ENCODE data around the gene LCA5L.
"Not testable (repeated sequence)": the region's sequence is repeated elsewhere in the genome, so short reads cannot be mapped to it uniquely, and the experiment has no call there.

Gene LCA5L

DNA sequence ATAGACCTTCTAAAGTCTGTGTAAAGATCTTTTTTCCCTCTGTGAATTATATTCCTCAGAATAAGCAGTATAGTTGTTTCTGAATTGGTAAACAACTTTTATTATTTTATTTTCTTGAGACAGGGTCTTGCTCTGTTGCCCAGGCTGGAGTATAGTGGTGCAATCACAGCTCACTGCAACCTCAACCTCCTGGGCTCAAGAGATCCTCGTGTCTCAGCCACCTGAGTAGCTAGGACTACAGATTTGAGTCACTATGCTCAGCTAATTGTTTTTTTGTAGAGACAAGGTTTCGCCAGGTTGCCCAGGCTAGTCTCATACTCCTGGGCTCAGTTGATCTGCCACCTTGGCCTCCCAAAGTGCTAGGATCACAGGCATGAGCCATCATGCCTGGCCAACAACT, 70.1 kb downstream of the LCA5L start:
- Histone ChIP-seq H3K79me2 (ENCODE audit: insufficient read depth, low read length) (peaks cover 2% of the 10 kb centered on the region; the same call in 1 of the 2 replicates), H2AFZ (ENCODE audit: low read depth, low read length, severe bottlenecking) (no peak overlapping the region), H3K4me3 (ENCODE audit: insufficient read depth, low read length, poor library complexity, severe bottlenecking) (no peak overlapping the region), H3K4me2 (ENCODE audit: low read depth, low read length, poor library complexity, severe bottlenecking) (no peak overlapping the region), H3K9ac (ENCODE audit: low read length) (no peak overlapping the region), H3K9me3 (ENCODE audit: insufficient read depth, low read length) (no peaks in the 10 kb centered on the region), H3K27me3 (ENCODE audit: low read length) (no peaks in the 10 kb centered on the region), H4K20me1 (ENCODE audit: low read depth, low read length) (no peaks in the 10 kb centered on the region), H3F3A (ENCODE audit: insufficient read depth) (no peaks in the 10 kb centered on the region), H3K9me2 (replicated peaks; ENCODE audit: insufficient read depth, low read length) (no peaks in the 10 kb centered on the region), H3K27ac (ENCODE audit: low read depth, low read length) (no peak overlapping the region), H3K36me3 (ENCODE audit: low read length) (no peaks in the 10 kb centered on the region)
- no peak for TF ChIP-seq EZH2phosphoT487 (conservative IDR thresholded peaks at IDR 0.05; ENCODE audit: low read length)
- TF ChIP-seq, protein P1, sequence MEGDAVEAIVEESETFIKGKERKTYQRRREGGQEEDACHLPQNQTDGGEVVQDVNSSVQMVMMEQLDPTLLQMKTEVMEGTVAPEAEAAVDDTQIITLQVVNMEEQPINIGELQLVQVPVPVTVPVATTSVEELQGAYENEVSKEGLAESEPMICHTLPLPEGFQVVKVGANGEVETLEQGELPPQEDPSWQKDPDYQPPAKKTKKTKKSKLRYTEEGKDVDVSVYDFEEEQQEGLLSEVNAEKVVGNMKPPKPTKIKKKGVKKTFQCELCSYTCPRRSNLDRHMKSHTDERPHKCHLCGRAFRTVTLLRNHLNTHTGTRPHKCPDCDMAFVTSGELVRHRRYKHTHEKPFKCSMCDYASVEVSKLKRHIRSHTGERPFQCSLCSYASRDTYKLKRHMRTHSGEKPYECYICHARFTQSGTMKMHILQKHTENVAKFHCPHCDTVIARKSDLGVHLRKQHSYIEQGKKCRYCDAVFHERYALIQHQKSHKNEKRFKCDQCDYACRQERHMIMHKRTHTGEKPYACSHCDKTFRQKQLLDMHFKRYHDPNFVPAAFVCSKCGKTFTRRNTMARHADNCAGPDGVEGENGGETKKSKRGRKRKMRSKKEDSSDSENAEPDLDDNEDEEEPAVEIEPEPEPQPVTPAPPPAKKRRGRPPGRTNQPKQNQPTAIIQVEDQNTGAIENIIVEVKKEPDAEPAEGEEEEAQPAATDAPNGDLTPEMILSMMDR (IDR thresholded peaks at IDR 0.05; ENCODE audit: insufficient read depth, low read length, poor library complexity, severe bottlenecking), result no peak

DNA sequence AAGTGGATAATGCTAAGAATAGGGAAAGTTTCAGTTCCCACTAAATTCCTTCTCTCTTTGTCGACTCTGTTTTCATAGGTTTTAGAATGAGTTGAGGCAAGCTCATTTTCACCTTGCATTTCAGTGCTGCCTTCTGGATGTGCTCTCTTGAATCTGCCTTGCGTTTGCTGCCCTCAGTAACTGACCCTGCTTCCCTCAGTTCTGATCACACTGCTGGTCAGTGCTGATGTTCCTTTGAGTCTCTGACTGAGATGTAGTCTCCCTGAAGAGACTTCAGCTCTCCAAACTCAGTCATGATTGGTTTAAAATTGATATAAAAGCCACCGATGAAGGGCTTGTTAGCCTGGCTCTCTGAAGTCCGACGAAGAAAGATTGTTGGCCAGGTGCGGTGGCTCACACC, 71.5 kb downstream of the LCA5L start:
- Histone ChIP-seq H3K4me3 (ENCODE audit: insufficient read depth, low read length, poor library complexity, severe bottlenecking) (no peak overlapping the region), H3K27me3 (ENCODE audit: low read length) (no peaks in the 10 kb centered on the region), H3K9me3 (ENCODE audit: insufficient read depth, low read length) (no peaks in the 10 kb centered on the region), H3K36me3 (ENCODE audit: low read length) (no peaks in the 10 kb centered on the region), H2AFZ (ENCODE audit: low read depth, low read length, severe bottlenecking) (no peak overlapping the region), H3F3A (ENCODE audit: insufficient read depth) (no peaks in the 10 kb centered on the region), H3K4me2 (ENCODE audit: low read depth, low read length, poor library complexity, severe bottlenecking) (no peak overlapping the region), H3K79me2 (ENCODE audit: insufficient read depth, low read length) (no peaks in the 10 kb centered on the region), H3K9me2 (replicated peaks; ENCODE audit: insufficient read depth, low read length) (no peaks in the 10 kb centered on the region), H3K27ac (ENCODE audit: low read depth, low read length) (no peak overlapping the region), H3K9ac (ENCODE audit: low read length) (no peak overlapping the region), H4K20me1 (ENCODE audit: low read depth, low read length) (no peaks in the 10 kb centered on the region)
- TF ChIP-seq, protein P1 (IDR thresholded peaks at IDR 0.05; ENCODE audit: insufficient read depth, low read length, poor library complexity, severe bottlenecking), result no peak
- TF ChIP-seq EZH2phosphoT487 (conservative IDR thresholded peaks at IDR 0.05; ENCODE audit: low read length), result no peak

DNA sequence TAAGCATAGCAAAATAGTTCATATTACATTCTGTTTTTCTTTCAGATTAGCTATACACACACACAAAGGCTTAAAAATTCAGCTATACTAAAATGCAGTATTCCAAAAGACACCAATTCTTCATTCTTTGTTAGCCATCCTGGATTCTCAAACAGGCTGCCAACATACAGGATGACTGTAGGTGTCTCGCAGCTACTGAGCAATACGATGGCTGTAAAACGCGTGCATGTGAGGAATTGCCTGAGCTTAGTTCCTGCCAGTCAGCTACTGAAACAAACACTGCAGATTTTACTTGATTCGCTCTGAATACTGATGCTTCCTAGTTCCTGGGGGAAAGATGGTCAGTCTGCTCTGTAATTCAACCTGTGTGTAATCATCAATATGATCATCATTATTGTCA, 71.9 kb downstream of the LCA5L start:
- H4K20me1 ChIP-seq (ENCODE audit: low read depth, low read length), result no peaks in the 10 kb centered on the region
- TF ChIP-seq EZH2phosphoT487 (conservative IDR thresholded peaks at IDR 0.05; ENCODE audit: low read length), result no peak
- TF ChIP-seq, protein P1 (IDR thresholded peaks at IDR 0.05; ENCODE audit: insufficient read depth, low read length, poor library complexity, severe bottlenecking), result no peak
- H3K27ac ChIP-seq (ENCODE audit: low read depth, low read length), result no peak overlapping the region
- no peak overlapping the region for H3K4me2 ChIP-seq (ENCODE audit: low read depth, low read length, poor library complexity, severe bottlenecking)
- H3K9ac ChIP-seq (ENCODE audit: low read length), result no peak overlapping the region
- H3K9me2 ChIP-seq (replicated peaks; ENCODE audit: insufficient read depth, low read length), result no peaks in the 10 kb centered on the region
- H3K27me3 ChIP-seq (ENCODE audit: low read length), result no peaks in the 10 kb centered on the region
- no peaks in the 10 kb centered on the region for H3K36me3 ChIP-seq (ENCODE audit: low read length)
- no peaks in the 10 kb centered on the region for H3F3A ChIP-seq (ENCODE audit: insufficient read depth)
- no peak overlapping the region for H3K4me3 ChIP-seq (ENCODE audit: insufficient read depth, low read length, poor library complexity, severe bottlenecking)
- no peaks in the 10 kb centered on the region for H3K79me2 ChIP-seq (ENCODE audit: insufficient read depth, low read length)
- H2AFZ ChIP-seq (ENCODE audit: low read depth, low read length, severe bottlenecking), result no peak overlapping the region
- H3K9me3 ChIP-seq (ENCODE audit: insufficient read depth, low read length), result no peaks in the 10 kb centered on the region

DNA sequence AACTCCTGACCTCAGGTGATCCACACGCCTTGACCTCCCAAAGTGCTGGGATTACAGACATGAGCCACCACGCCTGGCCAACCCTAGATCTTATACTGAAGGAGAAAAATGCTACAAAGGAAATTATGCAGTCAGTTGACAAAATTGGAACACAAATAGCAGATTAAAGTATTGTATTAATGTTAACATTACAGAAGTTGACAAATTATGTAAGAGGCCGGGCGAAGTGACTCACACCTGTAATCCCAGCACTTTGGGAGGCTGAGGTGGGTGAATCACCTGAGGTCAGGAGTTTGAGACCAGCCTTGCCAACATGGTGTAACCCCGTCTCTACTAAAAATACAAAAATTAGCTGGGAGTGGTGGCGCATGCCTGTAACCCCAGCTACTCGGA, 75.7 kb downstream of the LCA5L start:
- H3K9me2 ChIP-seq (replicated peaks; ENCODE audit: insufficient read depth, low read length); H3K36me3 ChIP-seq (ENCODE audit: low read length); H3K4me2 ChIP-seq (ENCODE audit: low read depth, low read length, poor library complexity, severe bottlenecking); H3F3A ChIP-seq (ENCODE audit: insufficient read depth); H3K27ac ChIP-seq (ENCODE audit: low read depth, low read length); H2AFZ ChIP-seq (ENCODE audit: low read depth, low read length, severe bottlenecking); H3K27me3 ChIP-seq (ENCODE audit: low read length); H3K9ac ChIP-seq (ENCODE audit: low read length); H3K4me3 ChIP-seq (ENCODE audit: insufficient read depth, low read length, poor library complexity, severe bottlenecking); H3K79me2 ChIP-seq (ENCODE audit: insufficient read depth, low read length); H4K20me1 ChIP-seq (ENCODE audit: low read depth, low read length); H3K9me3 ChIP-seq (ENCODE audit: insufficient read depth, low read length): not testable (repeated sequence)

Data from SU-DHL-6 (cell line).